Measurements from ENCODE around the gene ORM2. TPM values are rescaled to one million over a fixed set of nuclear protein-coding genes. Genes with fewer than 3 reads are reported as not detected.

The ORM2 gene
- total RNA-seq, 2 donors from 2014 or later, result not detected

DNA sequence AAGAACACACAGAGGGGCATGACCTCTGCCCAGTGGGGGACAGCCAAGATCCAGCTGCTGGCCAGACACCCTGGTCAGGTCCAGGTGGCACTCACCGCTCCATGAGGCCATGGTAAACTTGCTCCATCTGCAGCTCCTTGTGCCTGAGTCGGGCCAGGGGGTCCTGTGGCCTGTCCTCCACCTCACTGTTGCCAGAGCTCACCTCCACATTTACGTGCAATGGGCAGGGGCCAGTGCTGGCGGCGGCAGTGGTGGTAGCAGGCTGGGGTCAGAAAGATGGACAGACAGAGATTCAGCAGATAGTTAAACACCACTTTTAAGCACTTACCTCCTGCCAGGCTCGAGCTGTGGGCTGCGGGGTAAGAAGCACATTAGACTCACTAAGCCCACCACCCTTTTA lies 30.1 kb downstream of the ORM2 start:
- peak; percentile 75 for DNase-seq (ENCODE audit: low spot score)
- intact Hi-C loops (cut with DNase I), result loop anchor here in 1 of 2 donors (5.0 kb wide), 1 partner anchor 552 kb away; no protein-coding TSS in a partner anchor

DNA sequence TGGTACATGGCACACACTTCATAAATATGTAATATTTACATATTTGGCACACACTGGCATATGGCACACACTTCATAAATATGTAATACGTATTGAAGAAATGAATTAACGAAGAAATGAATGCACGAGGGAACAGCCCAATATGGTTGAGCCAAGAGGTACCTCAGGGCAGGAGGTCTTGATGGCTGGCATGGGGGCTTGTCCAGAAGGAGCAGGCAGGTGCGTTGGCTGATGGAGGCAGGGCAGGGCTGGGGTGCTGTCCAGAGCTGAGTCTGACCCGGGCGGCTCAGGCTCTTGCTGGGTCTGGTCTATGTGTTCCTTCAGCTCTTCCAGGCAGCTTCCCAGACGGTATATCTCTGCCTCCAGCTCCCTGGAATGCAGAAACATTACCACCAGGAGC lies 31.9 kb downstream of the ORM2 start:
- intact Hi-C loops (cut with DNase I), result no loop called here
- DNase-seq (ENCODE audit: low spot score), result peak; percentile 50

DNA sequence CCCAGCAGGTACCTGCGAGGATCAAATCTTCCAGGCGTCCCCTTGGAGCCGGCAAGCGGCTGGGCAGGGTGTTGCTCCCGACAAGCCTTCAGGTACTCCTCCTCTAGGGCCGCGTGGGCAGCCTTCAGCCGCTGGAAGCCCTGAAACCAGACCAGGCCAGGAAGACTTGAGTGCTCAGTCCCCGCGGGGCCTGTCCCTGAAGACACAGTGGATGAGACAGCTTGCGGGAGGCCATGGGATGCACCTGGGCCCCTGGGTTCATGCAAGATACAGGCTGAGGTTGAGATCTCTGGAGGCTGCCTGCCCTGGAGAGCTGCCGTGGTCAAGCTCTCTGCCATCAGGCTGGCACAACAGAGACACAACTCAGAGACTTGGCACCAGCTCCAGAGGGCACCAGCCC lies 32.7 kb downstream of the ORM2 start:
- intact Hi-C loops (cut with DNase I), result no loop called here
- peak; percentile 70 for DNase-seq (ENCODE audit: low spot score)

- intact Hi-C loops (cut with DNase I), result no loop called here
- DNase-seq (ENCODE audit: low spot score), result no peak
These were observed 33.8 kb downstream of the ORM2 start for GRCh38 chr9:114363424-114363823.

DNA sequence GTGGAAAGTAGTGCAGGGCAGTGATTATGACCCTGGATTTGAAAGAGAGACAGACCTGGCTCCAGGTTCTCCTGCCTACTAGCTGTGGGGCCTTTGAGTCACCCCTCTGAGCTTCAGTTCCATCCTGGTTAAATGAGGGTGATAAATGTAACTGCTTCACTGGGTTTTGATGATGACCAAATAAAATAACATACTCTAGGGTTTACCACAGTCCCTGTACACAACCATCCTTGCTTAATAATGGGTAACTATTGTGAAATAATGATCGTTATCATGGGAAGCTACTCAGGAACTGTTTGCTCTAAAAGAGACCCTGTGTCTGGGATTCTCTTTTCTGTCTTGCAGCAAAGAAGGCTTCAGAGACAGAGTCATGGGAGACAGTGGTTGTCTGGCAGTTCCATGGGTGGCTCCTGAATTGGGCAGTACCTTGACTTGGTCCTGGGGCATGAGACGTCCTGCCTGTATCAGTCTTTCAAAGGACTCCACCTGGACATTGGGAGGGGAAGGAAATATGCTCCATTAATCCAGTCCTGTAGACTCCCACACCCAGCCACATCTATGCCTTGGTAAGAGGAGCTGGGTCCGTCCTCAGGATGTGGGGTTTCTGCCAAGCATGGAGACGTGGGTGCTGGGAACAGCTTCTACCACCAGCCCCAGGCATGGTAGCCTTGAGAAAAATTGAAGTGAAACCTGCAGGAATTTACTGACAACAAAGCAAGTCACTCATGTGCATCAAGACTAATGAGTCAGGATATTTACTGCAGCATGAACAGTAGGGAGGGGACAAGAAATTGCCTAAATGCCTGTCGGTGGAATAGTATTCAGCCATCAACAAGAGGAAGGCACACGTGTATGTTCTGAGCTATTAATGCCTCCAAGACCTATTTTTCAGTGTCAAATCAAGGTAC lies 34.7 kb downstream of the ORM2 start:
- DNase-seq (ENCODE audit: low spot score), result peak; percentile 31
- intact Hi-C loops (cut with DNase I), result no loop called here

DNA sequence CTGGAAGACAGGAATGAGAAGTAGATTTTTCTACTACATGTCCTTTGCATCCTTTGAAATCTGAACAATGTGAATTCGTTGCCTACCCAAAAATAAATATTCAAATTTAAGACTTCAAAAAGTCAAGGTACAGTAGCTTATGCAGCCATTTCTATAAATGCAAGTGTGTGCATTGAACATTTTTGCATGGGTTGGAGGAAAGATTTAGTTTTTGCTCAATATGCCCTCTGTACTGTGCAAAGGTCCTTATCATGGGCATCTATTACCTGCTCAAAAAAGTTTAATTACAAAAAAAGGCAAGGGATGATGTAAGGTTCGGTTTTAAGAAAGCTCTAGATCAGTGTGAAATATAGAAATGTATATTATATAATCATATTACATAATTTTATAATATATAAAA lies 35.5 kb downstream of the ORM2 start:
- intact Hi-C loops (cut with DNase I), result no loop called here
- no peak for DNase-seq (ENCODE audit: low spot score)

DNA sequence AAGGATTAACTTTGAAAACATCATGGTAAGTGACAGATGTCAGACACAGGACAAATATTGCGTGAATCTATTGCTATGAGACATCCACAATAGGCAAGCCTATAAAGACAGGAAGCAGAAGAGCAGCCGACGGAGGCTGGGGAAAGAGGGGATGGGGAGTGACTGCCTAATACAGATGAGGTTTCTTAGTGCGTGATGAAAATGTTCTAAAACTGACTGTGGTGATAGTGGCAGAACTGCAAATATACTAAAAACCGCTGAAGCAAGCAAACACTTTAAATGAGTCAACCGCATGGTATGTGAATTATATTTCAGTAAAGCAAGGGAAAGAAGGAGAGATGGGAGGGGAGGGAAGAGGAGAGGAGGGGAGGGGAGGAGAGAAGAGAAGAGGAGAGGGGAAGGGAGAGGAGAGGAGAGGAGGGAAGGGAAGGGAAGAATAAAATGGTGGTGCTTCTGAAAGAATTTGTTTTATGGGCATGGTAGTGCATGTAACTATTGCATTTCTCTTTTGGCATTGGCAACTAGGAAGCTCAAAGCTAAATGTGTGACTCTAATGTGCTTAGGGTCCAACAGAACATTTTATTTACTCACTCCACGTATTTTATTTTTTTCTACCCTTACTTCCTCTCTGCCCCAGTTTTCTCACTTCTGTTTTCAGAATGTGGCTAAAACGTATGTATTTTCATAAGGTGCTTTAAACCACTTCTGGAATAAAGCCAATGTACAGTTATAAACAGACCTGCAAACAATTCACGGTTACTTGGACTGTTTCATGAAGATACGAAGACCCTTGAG lies 36.9 kb downstream of the ORM2 start:
- DNase-seq (ENCODE audit: low spot score), result peak; percentile 80
- intact Hi-C loops (cut with DNase I), result no loop called here

- intact Hi-C loops (cut with DNase I), result no loop called here
- peak; percentile 76 for DNase-seq (ENCODE audit: low spot score)
These were observed 37.7 kb downstream of the ORM2 start for GRCh38 chr9:114367366-114367765.

DNA sequence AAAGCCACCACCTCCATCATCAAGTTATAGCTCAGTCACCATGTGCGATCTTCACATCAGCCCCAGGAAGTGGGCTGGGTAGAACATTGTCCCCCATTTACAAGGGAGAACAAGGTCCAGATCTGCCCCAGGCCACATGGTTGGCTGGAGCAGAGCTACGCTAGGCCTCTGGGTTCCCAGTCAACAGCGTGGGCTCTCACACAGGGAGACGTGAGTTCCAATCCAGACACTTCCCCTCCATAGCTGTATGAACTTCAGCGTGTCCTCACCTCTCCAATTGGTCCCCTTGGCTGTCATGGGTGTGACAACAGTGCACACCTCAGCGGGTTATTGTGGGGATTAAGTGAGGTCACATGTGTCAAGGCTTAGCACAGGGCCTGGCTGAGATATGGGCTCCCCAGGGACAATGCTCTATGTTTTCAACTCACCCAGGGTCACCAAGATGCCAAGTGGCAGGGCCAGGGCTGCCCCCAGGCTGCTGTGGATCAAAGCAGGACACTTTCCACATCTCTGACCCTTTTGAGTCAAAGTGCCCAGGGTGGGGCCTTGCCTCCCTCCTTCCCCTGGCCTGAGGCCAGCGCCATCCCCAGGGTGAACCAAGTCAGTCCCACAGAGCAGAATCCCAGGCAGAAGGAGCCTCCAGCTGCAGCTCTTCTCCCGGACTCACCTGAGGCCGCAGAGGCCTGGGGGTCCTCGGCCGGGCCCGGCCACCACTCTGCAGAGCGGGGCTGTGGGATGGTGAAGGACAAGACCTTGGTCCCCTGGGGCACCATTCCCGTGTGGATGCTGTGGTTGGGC lies 38.3 kb downstream of the ORM2 start:
- intact Hi-C loops (cut with DNase I), result no loop called here
- peak; percentile 71 for DNase-seq (ENCODE audit: low spot score)

DNA sequence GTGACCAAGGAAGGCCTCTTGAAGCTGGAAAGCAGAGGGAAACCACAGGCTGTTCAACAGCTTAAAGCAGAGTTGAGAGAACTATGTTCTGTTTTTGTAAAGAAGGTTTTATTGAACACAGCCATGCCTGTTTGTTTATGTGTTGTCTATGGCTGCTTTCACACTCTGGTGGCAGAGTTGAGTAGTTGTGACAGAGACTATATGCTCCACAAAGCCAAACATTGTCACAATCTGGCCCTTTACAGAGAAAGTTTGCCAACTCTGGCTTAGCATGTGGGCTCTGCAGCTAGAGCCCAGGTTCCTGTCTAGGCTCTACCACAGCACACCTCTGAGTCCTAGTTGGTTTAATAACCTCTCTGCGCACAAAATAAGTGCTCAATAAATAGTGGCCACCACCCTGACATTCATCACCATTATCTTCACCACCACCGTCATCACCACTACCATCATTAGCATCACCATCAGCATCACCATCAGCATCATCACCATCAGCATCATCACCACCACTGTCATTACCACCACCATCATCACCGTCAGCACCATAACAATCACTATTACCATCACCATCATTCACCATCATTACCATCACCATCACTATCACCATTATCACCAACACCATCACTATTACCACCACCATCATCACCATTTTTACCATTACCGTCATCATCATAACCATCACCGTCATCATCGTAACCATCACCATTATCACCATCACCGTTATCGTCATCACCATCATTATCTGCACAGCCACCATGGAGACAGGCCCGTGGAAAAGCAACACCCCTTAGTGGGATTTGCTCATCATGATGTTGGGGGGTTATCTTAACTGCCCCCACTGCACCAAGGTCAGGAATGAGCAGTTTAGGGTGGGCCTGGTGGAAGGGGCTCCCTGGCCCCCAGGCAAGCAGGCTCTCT lies 39.8 kb downstream of the ORM2 start:
- no peak for DNase-seq (ENCODE audit: low spot score)
- intact Hi-C loops (cut with DNase I), result no loop called here

- DNase-seq (ENCODE audit: low spot score), result no peak
These were observed 40.7 kb downstream of the ORM2 start for GRCh38 chr9:114370251-114370967.

GRCh38 chr9:114370968-114371320 lies 41.3 kb downstream of the ORM2 start:
- intact Hi-C loops (cut with DNase I), result no loop called here
- no peak for DNase-seq (ENCODE audit: low spot score)

More at GRCh38 chr9:114370251-114370967, 40.7 kb downstream of the ORM2 start:
- intact Hi-C loops (cut with DNase I), result no loop called here

GRCh38 chr9:114371343-114371944 lies 41.8 kb downstream of the ORM2 start:
- no peak for DNase-seq (ENCODE audit: low spot score)

GRCh38 chr9:114371973-114372917 lies 42.6 kb downstream of the ORM2 start:
- no peak for DNase-seq (ENCODE audit: low spot score)
- intact Hi-C loops (cut with DNase I), result no loop called here

More at GRCh38 chr9:114371343-114371944, 41.8 kb downstream of the ORM2 start:
- intact Hi-C loops (cut with DNase I), result no loop called here

- intact Hi-C loops (cut with DNase I), result no loop called here
- DNase-seq (ENCODE audit: low spot score), result peak; percentile 90
These were observed 43.3 kb downstream of the ORM2 start for GRCh38 chr9:114372921-114373448.
